Activated B cell treated with CpG ODN at 0.5 μM for 24 hours (primary cell): ENCODE measurements around the gene SLCO3A1. TPM values are rescaled to one million over a fixed set of nuclear protein-coding genes. Genes with fewer than 3 reads are reported as not detected.

Source experiments
- ATAC-seq: fragments of 200-7000 bp; cut with Tn5 transposase; one replicate; pipeline ENCODE4 v1.10.0; 2021; ENCODE audit warnings: low read depth, mild to moderate bottlenecking, moderate library complexity
- CTCF ChIA-PET: fragments of 350-600 bp; sonication (Branson Sonifier 250); formaldehyde crosslinking; loops from one replicate; lab custom pipeline; 2021; ENCODE audit warnings: antibody characterized with exemption; lab: Charles Lee
- POLR2A ChIA-PET: fragments of 350-600 bp; sonication (Branson Sonifier 250); formaldehyde crosslinking; loops from one replicate; lab custom pipeline; 2021; ENCODE audit warnings: antibody characterized with exemption; lab: Charles Lee
- DNase-seq: peaks from one replicate; pipeline ENCODE4 v3.0.0; 2022
- H3K27ac Mint-ChIP-seq: one replicate; pipeline ENCODE4 v1.8.0; 2020; ENCODE audit warnings: mixed read lengths
- H3K27me3 Mint-ChIP-seq: one replicate; pipeline ENCODE4 v1.8.0; 2021; ENCODE audit warnings: mixed read lengths
- H3K36me3 Mint-ChIP-seq: one replicate; pipeline ENCODE4 v1.8.0; 2021; ENCODE audit warnings: low read depth, mixed read lengths
- H3K4me1 Mint-ChIP-seq: one replicate; pipeline ENCODE4 v1.8.0; 2021; ENCODE audit warnings: mixed read lengths
- H3K4me3 Mint-ChIP-seq: one replicate; pipeline ENCODE4 v1.8.0; 2020; ENCODE audit warnings: mild to moderate bottlenecking, mixed read lengths
- H3K9me3 Mint-ChIP-seq: one replicate; pipeline ENCODE4 v1.8.0; 2020; ENCODE audit warnings: mixed read lengths
- CTCF ChIP-seq: fragments of 200-600 bp; IDR thresholded peaks from one replicate; pipeline ENCODE4 v1.8.0; 2022; ENCODE audit warnings: antibody characterized with exemption, mild to moderate bottlenecking
- intact Hi-C: fragments of 100-400 bp; cut with micrococcal nuclease; formaldehyde crosslinking; loops from one replicate; pipeline ENCODE4 v1.15.1; 2024
- total RNA-seq: library from RNA; stranded (reverse); gene quantifications from 2 replicates; pipeline ENCODE4 v1.2.3, GENCODE V29; 2022

SLCO3A1 gene
- total RNA-seq, 1 donor from 2014 or later: 0.82 TPM

- POLR2A ChIA-PET: no interaction called here
- no peak for TF ChIP-seq CTCF
- no peak overlapping the region for H3K4me3 Mint-ChIP-seq
- CTCF ChIA-PET: no interaction called here
- ATAC-seq (no peak), DNase-seq (no peak)
- no peaks in the 10 kb centered on the region for H3K4me1 Mint-ChIP-seq
- H3K9me3 Mint-ChIP-seq: no peaks in the 10 kb centered on the region
- H3K27me3 Mint-ChIP-seq: no peaks in the 10 kb centered on the region
- H3K36me3 Mint-ChIP-seq: no peaks in the 10 kb centered on the region
- H3K27ac Mint-ChIP-seq: no peak overlapping the region
- intact Hi-C loops: no loop called here
Observed at GRCh38 chr15:92048739-92049138, 195.2 kb downstream of the SLCO3A1 start.

GRCh38 chr15:92049290-92049989 lies 195.9 kb downstream of the SLCO3A1 start:
- H3K36me3 Mint-ChIP-seq: no peaks in the 10 kb centered on the region
- intact Hi-C loops: no loop called here
- no peak for TF ChIP-seq CTCF
- DNase-seq: no peak
- ChIA-PET CTCF (no interaction called here), POLR2A (no interaction called here)
- no peaks in the 10 kb centered on the region for H3K4me1 Mint-ChIP-seq
- H3K27me3 Mint-ChIP-seq: no peaks in the 10 kb centered on the region
- no peak for ATAC-seq
- H3K4me3 Mint-ChIP-seq: no peak overlapping the region
- H3K9me3 Mint-ChIP-seq: no peaks in the 10 kb centered on the region
- H3K27ac Mint-ChIP-seq: no peak overlapping the region

GRCh38 chr15:92050220-92050898 lies 196.9 kb downstream of the SLCO3A1 start:
- no peak overlapping the region for H3K27ac Mint-ChIP-seq
- no peaks in the 10 kb centered on the region for H3K4me1 Mint-ChIP-seq
- ATAC-seq (no peak), DNase-seq (no peak)
- ChIA-PET CTCF (no interaction called here), POLR2A (no interaction called here)
- H3K9me3 Mint-ChIP-seq: peaks cover 2% of the 10 kb centered on the region
- H3K4me3 Mint-ChIP-seq: no peak overlapping the region
- intact Hi-C loops: no loop called here
- no peak for TF ChIP-seq CTCF
- no peaks in the 10 kb centered on the region for H3K27me3 Mint-ChIP-seq
- H3K36me3 Mint-ChIP-seq: no peaks in the 10 kb centered on the region

- H3K4me3 Mint-ChIP-seq: no peak overlapping the region
- DNase-seq (no peak), ATAC-seq (no peak)
- ChIA-PET POLR2A (no interaction called here), CTCF (no interaction called here)
- no peak overlapping the region for H3K27ac Mint-ChIP-seq
- H3K36me3 Mint-ChIP-seq: no peaks in the 10 kb centered on the region
- no peaks in the 10 kb centered on the region for H3K4me1 Mint-ChIP-seq
- peaks cover 4% of the 10 kb centered on the region for H3K9me3 Mint-ChIP-seq
- intact Hi-C loops: no loop called here
- no peaks in the 10 kb centered on the region for H3K27me3 Mint-ChIP-seq
- no peak for TF ChIP-seq CTCF
Observed at GRCh38 chr15:92051716-92052115, 198.2 kb downstream of the SLCO3A1 start.

GRCh38 chr15:92053753-92054316 lies 200.3 kb downstream of the SLCO3A1 start:
- Mint-ChIP-seq H3K4me3 (no peak overlapping the region), H3K27ac (no peak overlapping the region), H3K9me3 (peaks cover 4% of the 10 kb centered on the region), H3K27me3 (no peaks in the 10 kb centered on the region), H3K4me1 (no peaks in the 10 kb centered on the region), H3K36me3 (no peaks in the 10 kb centered on the region)
- intact Hi-C loops: no loop called here
- POLR2A ChIA-PET: no interaction called here
- no peak for TF ChIP-seq CTCF
- DNase-seq (no peak), ATAC-seq (no peak)
- CTCF ChIA-PET: no interaction called here
